ENCODE results near the gene CTDP1. TPM values are rescaled to one million over a fixed set of nuclear protein-coding genes. Genes with fewer than 3 reads are reported as not detected.

The CTDP1 gene
- polyA plus RNA-seq (ENCODE audit: insufficient read length in 3 of 3), result 10 to 100 TPM; 10.5 to 15.5 (median 15.4) TPM
- long read RNA-seq, donor 1, full-length matches to known transcripts, result 1 of 1 reads
- long read RNA-seq, donor 1, partial matches to known transcripts, result 0 of 1 reads
- long read RNA-seq, donor 1, other reads (novel, unspliced or antisense), result 0 of 1 reads
- long read RNA-seq, donor 2, full-length matches to known transcripts, result 2 of 2 reads
- long read RNA-seq, donor 2, partial matches to known transcripts, result 0 of 2 reads
- long read RNA-seq, donor 2, other reads (novel, unspliced or antisense), result 0 of 2 reads
- long read RNA-seq, donor 3, full-length matches to known transcripts, result 4 of 4 reads
- long read RNA-seq, donor 3, partial matches to known transcripts, result 0 of 4 reads
- long read RNA-seq, donor 3, other reads (novel, unspliced or antisense), result 0 of 4 reads
- long read RNA-seq, donor 4, partial matches to known transcripts, result 0 of 1 reads
- long read RNA-seq, donor 4, other reads (novel, unspliced or antisense), result 0 of 1 reads
- long read RNA-seq, donor 5, result 0 reads
- long read RNA-seq, donor 6, full-length matches to known transcripts, result 1 of 1 reads
- long read RNA-seq, donor 6, partial matches to known transcripts, result 0 of 1 reads
- long read RNA-seq, donor 6, other reads (novel, unspliced or antisense), result 0 of 1 reads
- long read RNA-seq, donor 7, full-length matches to known transcripts, result 4 of 16 reads
- long read RNA-seq, donor 7, partial matches to known transcripts, result 12 of 16 reads
- long read RNA-seq, donor 7, other reads (novel, unspliced or antisense), result 0 of 16 reads
- long read RNA-seq, donor 8, result 0 reads
- long read RNA-seq, donor 9, partial matches to known transcripts, result 0 of 1 reads
- long read RNA-seq, donor 9, other reads (novel, unspliced or antisense), result 0 of 1 reads
- long read RNA-seq, donor 10, full-length matches to known transcripts, result 3 of 3 reads
- long read RNA-seq, donor 10, partial matches to known transcripts, result 0 of 3 reads
- long read RNA-seq, donor 10, other reads (novel, unspliced or antisense), result 0 of 3 reads
- long read RNA-seq, donor 11, full-length matches to known transcripts, result 4 of 10 reads
- long read RNA-seq, donor 11, partial matches to known transcripts, result 6 of 10 reads
- long read RNA-seq, donor 11, other reads (novel, unspliced or antisense), result 0 of 10 reads
- long read RNA-seq, donor 12, full-length matches to known transcripts, result 1 of 1 reads
- long read RNA-seq, donor 12, partial matches to known transcripts, result 0 of 1 reads
- long read RNA-seq, donor 12, other reads (novel, unspliced or antisense), result 0 of 1 reads
- long read RNA-seq, donor 13, result 0 reads
- long read RNA-seq, donor 14, result 0 reads
- long read RNA-seq, donor 15, full-length matches to known transcripts, result 2 of 2 reads
- long read RNA-seq, donor 15, partial matches to known transcripts, result 0 of 2 reads
- long read RNA-seq, donor 15, other reads (novel, unspliced or antisense), result 0 of 2 reads
- long read RNA-seq, donor 16, full-length matches to known transcripts, result 2 of 7 reads
- long read RNA-seq, donor 16, partial matches to known transcripts, result 5 of 7 reads
- long read RNA-seq, donor 16, other reads (novel, unspliced or antisense), result 0 of 7 reads

GRCh38 chr18:79679552-79680099 lies at the start of gene CTDP1:
Gene CTDP1 (plus strand): TSS chr18:79679803. CDS start chr18:79679948, 145 bp downstream.
- peak in 10 of 11 donors; percentile 69 to 91 (median 89) for DNase-seq (ENCODE audit: extremely low read depth in 1 of 11, low read depth in 9 of 11, low spot score in 4 of 11)

- DNase-seq (ENCODE audit: extremely low read depth in 1 of 11, low read depth in 9 of 11, low spot score in 4 of 11), result no peak
These were observed 49.1 kb upstream of the CTDP1 start for GRCh38 chr18:79630281-79631095.

GRCh38 chr18:79631096-79631507 lies 48.5 kb upstream of the CTDP1 start:
- DNase-seq (ENCODE audit: extremely low read depth in 1 of 11, low read depth in 9 of 11, low spot score in 4 of 11), result no peak

- no peak for DNase-seq (ENCODE audit: extremely low read depth in 1 of 11, low read depth in 9 of 11, low spot score in 4 of 11)
These were observed 47.7 kb upstream of the CTDP1 start for GRCh38 chr18:79631761-79632446.

GRCh38 chr18:79632765-79633164 lies 46.8 kb upstream of the CTDP1 start:
- DNase-seq (ENCODE audit: extremely low read depth in 1 of 11, low read depth in 9 of 11, low spot score in 4 of 11), result no peak

- DNase-seq (ENCODE audit: extremely low read depth in 1 of 11, low read depth in 9 of 11, low spot score in 4 of 11), result no peak
These were observed 45.4 kb upstream of the CTDP1 start for GRCh38 chr18:79634186-79634585.

- no peak for DNase-seq (ENCODE audit: extremely low read depth in 1 of 11, low read depth in 9 of 11, low spot score in 4 of 11)
These were observed 44.8 kb upstream of the CTDP1 start for GRCh38 chr18:79634593-79635426.

- DNase-seq (ENCODE audit: extremely low read depth in 1 of 11, low read depth in 9 of 11, low spot score in 4 of 11), result no peak
These were observed 44.2 kb upstream of the CTDP1 start for GRCh38 chr18:79635427-79635726.

GRCh38 chr18:79637181-79637920 lies 42.3 kb upstream of the CTDP1 start:
- DNase-seq (ENCODE audit: extremely low read depth in 1 of 11, low read depth in 9 of 11, low spot score in 4 of 11), result no peak

GRCh38 chr18:79637921-79638909 lies 41.4 kb upstream of the CTDP1 start:
- DNase-seq (ENCODE audit: extremely low read depth in 1 of 11, low read depth in 9 of 11, low spot score in 4 of 11), result no peak

GRCh38 chr18:79639072-79639829 lies 40.4 kb upstream of the CTDP1 start:
- DNase-seq (ENCODE audit: extremely low read depth in 1 of 11, low read depth in 9 of 11, low spot score in 4 of 11), result no peak

- DNase-seq (ENCODE audit: extremely low read depth in 1 of 11, low read depth in 9 of 11, low spot score in 4 of 11), result no peak
These were observed 39.4 kb upstream of the CTDP1 start for GRCh38 chr18:79640064-79640672.

GRCh38 chr18:79640875-79641274 lies 38.7 kb upstream of the CTDP1 start:
- DNase-seq (ENCODE audit: extremely low read depth in 1 of 11, low read depth in 9 of 11, low spot score in 4 of 11), result no peak
